Keratinocyte (primary cell): ENCODE data around the gene ABHD10.

ENCODE experiments used
- EZH2 ChIP-seq: IDR thresholded peaks from one replicate; pipeline ENCODE4 v1.6.1; 2012; ENCODE audit warnings: inconsistent platforms, mild to moderate bottlenecking, low read length, moderate library complexity
- TF ChIP-seq, protein P1 (sequence below), 3 experiments: IDR thresholded peaks in 1 of 3; conservative IDR thresholded peaks in 1 of 3; optimal IDR thresholded peaks in 1 of 3; 2 replicates in 2 of 3; 3 replicates in 1 of 3; pipeline versions ENCODE3 to v1.5.1; 2011; ENCODE audit warnings: low read length in 3 of 3, mild to moderate bottlenecking in 3 of 3, moderate library complexity in 2 of 3, control low read depth in 1 of 3, inconsistent platforms in 1 of 3; ENCODE audit not compliant: insufficient read depth in 2 of 3; ENCODE audit errors: extremely low read depth in 1 of 3

DNA sequence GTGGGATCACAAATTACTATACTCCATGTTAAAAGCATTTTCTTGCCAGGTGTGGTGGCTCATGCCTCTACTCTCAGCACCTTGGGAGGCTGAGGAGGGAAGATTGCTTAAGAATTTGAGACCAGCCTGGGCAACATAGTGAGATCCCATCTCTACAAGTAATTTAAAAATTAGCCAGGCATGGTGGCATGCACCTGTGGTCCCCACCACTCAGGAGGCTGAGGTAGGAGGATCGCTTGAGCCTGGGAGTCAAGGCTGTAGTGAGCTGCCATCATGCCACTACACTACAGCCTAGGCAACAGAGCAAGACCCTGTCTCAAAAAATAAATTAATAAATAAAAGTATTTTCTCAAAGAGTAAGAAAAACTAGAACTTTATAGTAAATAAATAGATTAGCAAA is 22.9 kb upstream of the ABHD10 start:
- TF ChIP-seq, protein P1, sequence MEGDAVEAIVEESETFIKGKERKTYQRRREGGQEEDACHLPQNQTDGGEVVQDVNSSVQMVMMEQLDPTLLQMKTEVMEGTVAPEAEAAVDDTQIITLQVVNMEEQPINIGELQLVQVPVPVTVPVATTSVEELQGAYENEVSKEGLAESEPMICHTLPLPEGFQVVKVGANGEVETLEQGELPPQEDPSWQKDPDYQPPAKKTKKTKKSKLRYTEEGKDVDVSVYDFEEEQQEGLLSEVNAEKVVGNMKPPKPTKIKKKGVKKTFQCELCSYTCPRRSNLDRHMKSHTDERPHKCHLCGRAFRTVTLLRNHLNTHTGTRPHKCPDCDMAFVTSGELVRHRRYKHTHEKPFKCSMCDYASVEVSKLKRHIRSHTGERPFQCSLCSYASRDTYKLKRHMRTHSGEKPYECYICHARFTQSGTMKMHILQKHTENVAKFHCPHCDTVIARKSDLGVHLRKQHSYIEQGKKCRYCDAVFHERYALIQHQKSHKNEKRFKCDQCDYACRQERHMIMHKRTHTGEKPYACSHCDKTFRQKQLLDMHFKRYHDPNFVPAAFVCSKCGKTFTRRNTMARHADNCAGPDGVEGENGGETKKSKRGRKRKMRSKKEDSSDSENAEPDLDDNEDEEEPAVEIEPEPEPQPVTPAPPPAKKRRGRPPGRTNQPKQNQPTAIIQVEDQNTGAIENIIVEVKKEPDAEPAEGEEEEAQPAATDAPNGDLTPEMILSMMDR (optimal IDR thresholded peaks at IDR 0.05 in 1 of 3, IDR thresholded peaks at IDR 0.05 in 1 of 3, conservative IDR thresholded peaks at IDR 0.05 in 1 of 3; ENCODE audit: extremely low read depth in 1 of 3, insufficient read depth in 2 of 3, low read length in 3 of 3): no peak
- TF ChIP-seq EZH2: no peak
